GM12878 (cell line): ENCODE measurements around the gene SUGCT. TPM values are rescaled to one million over a fixed set of nuclear protein-coding genes. Genes with fewer than 3 reads are reported as not detected.
A peak's percentile ranks its signal among the peaks of the same experiment; 100 is the strongest.

Experiments
- ATAC-seq: fragments of 200-7000 bp; cut with Tn5 transposase; 3 replicates; pipeline ENCODE4 v1.9.1; 2020; ENCODE audit warnings: mild to moderate bottlenecking, moderate library complexity
- BruUV-seq: library from RNA; stranded (reverse); fragments of 400-500 nt; replicated peaks from 2 replicates; lab custom pipeline; 2021; lab: Mats Ljungman, UMichigan
- CTCF ChIA-PET: fragments of 300-600 bp; sonication (Branson Sonifier 250); formaldehyde crosslinking; extraction: SDS; loops from one replicate; lab custom pipeline; 2021; ENCODE audit warnings: inconsistent platforms; lab: Yijun Ruan, JAX
- POLR2A ChIA-PET: fragments of 350-600 bp; formaldehyde crosslinking; extraction: SDS; loops from one replicate; lab custom pipeline; 2021; ENCODE audit warnings: inconsistent platforms; lab: Charles Lee
- RAD21 ChIA-PET: fragments of 300-600 bp; sonication (Branson Sonifier 250); formaldehyde crosslinking; loops from one replicate; lab custom pipeline; 2023; ENCODE audit warnings: antibody characterized with exemption; ENCODE audit not compliant: unreplicated experiment; lab: Charles Lee
- SMC1A ChIA-PET: fragments of 300-600 bp; sonication (Branson Sonifier 250); formaldehyde crosslinking; loops from one replicate; lab custom pipeline; 2023; ENCODE audit not compliant: unreplicated experiment, uncharacterized antibody; lab: Charles Lee
- DNase-seq: peaks from one replicate; pipeline ENCODE4 v3.0.0-alpha.2; 2011; ENCODE audit warnings: low read depth, low spot score
- FAIRE-seq: peaks from 3 replicates; lab custom pipeline; 2011; peaks lifted over from hg19 to GRCh38; lab: Jason Lieb, UNC
- H2AFZ ChIP-seq: 2 replicates; pipeline ENCODE4 v1.6.0; 2011; ENCODE audit warnings: low read depth, low read length, control low read depth; ENCODE audit not compliant: control insufficient read depth
- H3K27ac ChIP-seq: 2 replicates; pipeline ENCODE4 v1.5.1; 2011; ENCODE audit warnings: control low read depth; ENCODE audit not compliant: control insufficient read depth, insufficient read depth
- H3K27me3 ChIP-seq, 2 experiments: replicated peaks in 1 of 2; 2 replicates each; pipeline versions ENCODE4 v1.6.0 to v1.6.1; 2011; ENCODE audit warnings: low read length in 1 of 2; ENCODE audit not compliant: control insufficient read depth in 2 of 2, insufficient read depth in 2 of 2
- H3K36me3 ChIP-seq, 2 experiments: 2 replicates each; pipeline ENCODE4 v1.5.1; 2011; ENCODE audit warnings: low read length in 1 of 2; ENCODE audit not compliant: control insufficient read depth in 2 of 2, insufficient read depth in 2 of 2
- H3K4me1 ChIP-seq: 2 replicates; pipeline ENCODE4 v1.6.1; 2011; ENCODE audit warnings: mild to moderate bottlenecking, low read length, moderate library complexity, mixed read lengths; ENCODE audit not compliant: control insufficient read depth, insufficient read depth
- H3K4me2 ChIP-seq: 2 replicates; pipeline ENCODE4 v1.6.0; 2011; ENCODE audit warnings: control low read depth; ENCODE audit not compliant: control insufficient read depth, insufficient read depth
- H3K4me3 ChIP-seq: fragments of 200-600 bp; sonication (generic); 2 replicates; pipeline ENCODE4 v1.5.1; 2016
- H3K79me2 ChIP-seq: 2 replicates; pipeline ENCODE4 v1.6.0; 2011; ENCODE audit warnings: low read length; ENCODE audit not compliant: control insufficient read depth, insufficient read depth
- H3K9ac ChIP-seq: 2 replicates; pipeline ENCODE4 v1.8.0; 2011; ENCODE audit warnings: low read length, control low read depth, mixed read lengths; ENCODE audit not compliant: control insufficient read depth, insufficient read depth
- H3K9me3 ChIP-seq: replicated peaks from 3 replicates; pipeline ENCODE4 v1.5.1; 2011; ENCODE audit warnings: mild to moderate bottlenecking, low read length; ENCODE audit not compliant: control insufficient read depth, insufficient read depth
- H4K20me1 ChIP-seq: 2 replicates; pipeline ENCODE4 v1.6.0; 2011; ENCODE audit not compliant: control insufficient read depth, insufficient read depth
- CBFB ChIP-seq: IDR thresholded peaks from 2 replicates; pipeline ENCODE4 v1.6.1; 2016; ENCODE audit warnings: antibody characterized with exemption, low read depth
- GABPA ChIP-seq: IDR thresholded peaks from 2 replicates; pipeline ENCODE4 v1.6.1; 2014; ENCODE audit warnings: antibody characterized with exemption, low read depth, mild to moderate bottlenecking, inconsistent platforms
- IRF4 ChIP-seq: IDR thresholded peaks from 2 replicates; pipeline ENCODE4 v1.6.1; 2011; ENCODE audit warnings: low read depth, low read length
- JUNB ChIP-seq: IDR thresholded peaks from 2 replicates; pipeline ENCODE4 v1.6.1; 2016; ENCODE audit warnings: antibody characterized with exemption, mild to moderate bottlenecking
- MTA3 ChIP-seq: IDR thresholded peaks from 2 replicates; pipeline ENCODE4 v1.6.1; 2012; ENCODE audit warnings: low read length, inconsistent platforms, borderline replicate concordance
- NFYB ChIP-seq: IDR thresholded peaks from 2 replicates; pipeline ENCODE4 v1.6.1; 2011; ENCODE audit warnings: low read depth, mild to moderate bottlenecking, low read length, improper control_type of control experiment, moderate library complexity; ENCODE audit not compliant: insufficient read depth
- PRDM15 ChIP-seq: fragments of 450-650 bp; formaldehyde crosslinking; IDR thresholded peaks from 2 replicates; pipeline ENCODE4 v1.4.0; 2020; ENCODE audit warnings: mild to moderate bottlenecking, moderate library complexity
- RAD21 ChIP-seq: IDR thresholded peaks from 2 replicates; pipeline ENCODE4 v1.6.1; 2011; ENCODE audit warnings: mild to moderate bottlenecking, low read depth, low read length, moderate library complexity; ENCODE audit not compliant: insufficient read depth
- RCOR1 ChIP-seq: conservative IDR thresholded peaks from 2 replicates; pipeline ENCODE4 v1.6.1; 2012; ENCODE audit warnings: low read depth, low read length, improper control_type of control experiment
- SRF ChIP-seq, 2 experiments: IDR thresholded peaks; 2 replicates each; pipeline ENCODE4 v1.6.1; 2011; ENCODE audit warnings: low read depth in 2 of 2, low read length in 2 of 2, mild to moderate bottlenecking in 1 of 2, moderate library complexity in 1 of 2
- ZBTB4 ChIP-seq: fragments of 450-650 bp; formaldehyde crosslinking; IDR thresholded peaks from 2 replicates; pipeline ENCODE4 v1.4.0; 2022; ENCODE audit warnings: mild to moderate bottlenecking, moderate library complexity
- ZNF687 ChIP-seq: fragments of 450-650 bp; IDR thresholded peaks from 2 replicates; pipeline ENCODE4 v1.6.1; 2017; ENCODE audit warnings: mild to moderate bottlenecking, moderate library complexity
- WGBS: methylation state at CpG from one replicate; pipeline ENCODE4 v1.1.6; 2016; ENCODE audit warnings: low lambda C conversion rate; ENCODE audit not compliant: insufficient replicate concordance, insufficient coverage; ENCODE audit errors: missing lambda C conversion rate; 5-methylcytosine and 5-hydroxymethylcytosine counted together
- in situ Hi-C: fragments of 300-500 bp; cut with MboI; formaldehyde crosslinking; loops from 9 replicates; pipeline ENCODE4 v1.14.3; 2018; ENCODE audit warnings: mixed read lengths
- intact Hi-C: fragments of 100-400 bp; cut with micrococcal nuclease; formaldehyde crosslinking; loops from one replicate; pipeline ENCODE4 v1.14.2; 2022; ENCODE audit not compliant: unreplicated experiment
- polyA plus RNA-seq, 11 experiments: library from polyadenylated mRNA; depleted of rRNA in 4 of 11; unstranded in 6 of 11; stranded (reverse) in 5 of 11; fragments of >200 nt; fragmentation: Nextera tagmentation in 4 of 11; fragmentation: Illumina TruSeq in 1 of 11; extraction: Ambion mirVana in 4 of 11; extraction: Trizol in 1 of 11; gene quantifications; 1 replicate in 1 of 11; 2 replicates in 10 of 11; pipeline versions ENCODE4 v1.2.1 to v1.2.3, GENCODE V29; 2011 to 2016; ENCODE audit warnings: inconsistent platforms in 2 of 11, missing spikeins in 2 of 11, low read depth in 1 of 11
- total RNA-seq, 4 experiments: library from RNA; depleted of rRNA in 3 of 4; stranded (reverse); fragments of >200 nt in 3 of 4; fragmentation: Illumina TruSeq in 1 of 4; extraction: Trizol in 1 of 4; gene quantifications; 2 replicates each; pipeline versions ENCODE4 v1.2.1 to v1.2.3, GENCODE V29; 2013 to 2021

SUGCT gene
- total and polyA plus RNA-seq, 10 of the 15 experiments (the other 5 are each of a cell fraction or from before 2014, with no cell fraction given), result 0.08 to 1.2 (median 0.67) TPM; not detected in 1

- POLR2A ChIA-PET, result no interaction called here
- H4K20me1 ChIP-seq, result no peaks in the 10 kb centered on the region
- no peaks in the 10 kb centered on the region for H3K27me3 ChIP-seq
- intact Hi-C loops (no loop called here), in situ Hi-C loops (no loop called here)
- no peaks in the 10 kb centered on the region for H3K36me3 ChIP-seq
- H3K4me3 ChIP-seq, result no peak overlapping the region
- CTCF ChIA-PET, result no interaction called here
- RAD21 ChIA-PET, result no interaction called here
- 20% methylated on average over 2 of the region's 2 CpGs for WGBS
- ATAC-seq (no peak), FAIRE-seq (no peak), DNase-seq (no peak)
- no peak overlapping the region for H3K9ac ChIP-seq
- H2AFZ ChIP-seq, result no peak overlapping the region
- no peaks in the 10 kb centered on the region for H3K4me1 ChIP-seq
- H3K79me2 ChIP-seq, result no peaks in the 10 kb centered on the region
- no peak overlapping the region for H3K27ac ChIP-seq
- SMC1A ChIA-PET, result no interaction called here
- no peaks in the 10 kb centered on the region for H3K9me3 ChIP-seq
- no peak overlapping the region for H3K4me2 ChIP-seq
- BruUV-seq, result no TSS peak
- TF ChIP-seq GABPA, result no peak
- peak; percentile 36 for TF ChIP-seq RAD21
- TF ChIP-seq JUNB, result no peak
- no peak for TF ChIP-seq PRDM15 (CRISPR knock-in tag)
- no peak for TF ChIP-seq ZBTB4 (CRISPR knock-in tag)
- TF ChIP-seq ZNF687, result no peak
- TF ChIP-seq CBFB, result no peak
- no peak for TF ChIP-seq IRF4
- no peak for TF ChIP-seq NFYB
- TF ChIP-seq MTA3, result no peak
- TF ChIP-seq RCOR1, result no peak
- no peak for TF ChIP-seq SRF (IDR thresholded peaks at IDR 0.05; ENCODE audit: low read depth in 2 of 2, low read length in 2 of 2)
Measured at GRCh38 chr7:40199076-40199802, 64.4 kb downstream of the SUGCT start.
